HEK293 (cell line): ENCODE measurements around the gene SYNJ1.

Experiments
- BCL11A ChIP-seq: fragments of 450-650 bp; formaldehyde crosslinking; IDR thresholded peaks from 2 replicates; pipeline ENCODE4 v1.5.1; 2016; ENCODE audit warnings: low read depth, missing biosample characterization, missing genetic modification characterization
- GFI1B ChIP-seq: fragments of 450-650 bp; formaldehyde crosslinking; IDR thresholded peaks from 2 replicates; pipeline ENCODE4 v1.5.1; 2016; ENCODE audit warnings: missing biosample characterization, missing genetic modification characterization
- IKZF3 ChIP-seq: fragments of 450-650 bp; IDR thresholded peaks from 2 replicates; pipeline ENCODE4 v1.5.0; 2018; ENCODE audit warnings: missing biosample characterization, mild to moderate bottlenecking, missing genetic modification characterization, moderate library complexity
- KLF16 ChIP-seq: fragments of 450-650 bp; formaldehyde crosslinking; IDR thresholded peaks from 2 replicates; pipeline ENCODE4 v1.5.1; 2017; ENCODE audit warnings: missing biosample characterization, missing genetic modification characterization
- KLF9 ChIP-seq: fragments of 450-650 bp; formaldehyde crosslinking; IDR thresholded peaks from 2 replicates; pipeline ENCODE4 v1.5.1; 2016; ENCODE audit warnings: missing biosample characterization, missing genetic modification characterization, low read depth
- MZF1 ChIP-seq: fragments of 450-650 bp; formaldehyde crosslinking; IDR thresholded peaks from 2 replicates; pipeline ENCODE4 v1.5.1; 2017; ENCODE audit warnings: missing biosample characterization, missing genetic modification characterization, borderline replicate concordance
- PATZ1 ChIP-seq: fragments of 450-650 bp; formaldehyde crosslinking; IDR thresholded peaks from 2 replicates; pipeline ENCODE4 v1.5.1; 2016; ENCODE audit warnings: missing biosample characterization, missing genetic modification characterization
- PRDM10 ChIP-seq: fragments of 450-650 bp; formaldehyde crosslinking; IDR thresholded peaks from 2 replicates; pipeline ENCODE4 v1.5.1; 2016; ENCODE audit warnings: missing biosample characterization, missing genetic modification characterization
- REPIN1 ChIP-seq: fragments of 450-650 bp; formaldehyde crosslinking; IDR thresholded peaks from 2 replicates; pipeline ENCODE4 v1.5.1; 2017; ENCODE audit warnings: missing biosample characterization, missing genetic modification characterization, low read depth
- TRIM28 ChIP-seq: IDR thresholded peaks from 2 replicates; pipeline ENCODE4 v1.6.1; 2011; ENCODE audit warnings: low read length, control low read depth, borderline replicate concordance
- YY1 ChIP-seq: fragments of 450-650 bp; formaldehyde crosslinking; IDR thresholded peaks from 2 replicates; pipeline ENCODE4 v1.5.1; 2018; ENCODE audit warnings: missing biosample characterization, missing genetic modification characterization
- ZBTB1 ChIP-seq: fragments of 450-650 bp; formaldehyde crosslinking; IDR thresholded peaks from 2 replicates; pipeline ENCODE4 v1.5.1; 2016; ENCODE audit warnings: missing biosample characterization, missing genetic modification characterization
- ZBTB48 ChIP-seq: fragments of 450-650 bp; formaldehyde crosslinking; IDR thresholded peaks from 2 replicates; pipeline ENCODE4 v1.5.1; 2016; ENCODE audit warnings: missing biosample characterization, missing genetic modification characterization
- ZFP41 ChIP-seq: fragments of 450-650 bp; formaldehyde crosslinking; IDR thresholded peaks from 2 replicates; pipeline ENCODE4 v1.5.1; 2016; ENCODE audit warnings: missing biosample characterization, missing genetic modification characterization, borderline replicate concordance
- ZNF133 ChIP-seq: fragments of 450-650 bp; formaldehyde crosslinking; IDR thresholded peaks from 2 replicates; pipeline ENCODE4 v1.5.1; 2016; ENCODE audit warnings: missing biosample characterization, missing genetic modification characterization
- ZNF169 ChIP-seq: fragments of 450-650 bp; formaldehyde crosslinking; IDR thresholded peaks from 2 replicates; pipeline ENCODE4 v1.5.1; 2016; ENCODE audit warnings: missing biosample characterization, missing genetic modification characterization
- ZNF239 ChIP-seq: fragments of 450-650 bp; formaldehyde crosslinking; IDR thresholded peaks from 2 replicates; pipeline ENCODE4 v1.5.1; 2016; ENCODE audit warnings: missing biosample characterization, missing genetic modification characterization
- ZNF510 ChIP-seq: fragments of 450-650 bp; formaldehyde crosslinking; IDR thresholded peaks from 2 replicates; pipeline ENCODE4 v1.5.1; 2018; ENCODE audit warnings: mild to moderate bottlenecking, missing genetic modification characterization, missing biosample characterization; ENCODE audit not compliant: insufficient replicate concordance
- ZNF530 ChIP-seq: fragments of 450-650 bp; formaldehyde crosslinking; IDR thresholded peaks from 2 replicates; pipeline ENCODE4 v1.5.1; 2016; ENCODE audit warnings: low read depth, missing biosample characterization, missing genetic modification characterization
- ZNF658 ChIP-seq: fragments of 450-650 bp; formaldehyde crosslinking; IDR thresholded peaks from 2 replicates; pipeline ENCODE4; 2016; ENCODE audit warnings: missing biosample characterization, missing genetic modification characterization
- ZNF664 ChIP-seq: fragments of 450-650 bp; formaldehyde crosslinking; IDR thresholded peaks from 2 replicates; pipeline ENCODE4 v1.5.1; 2016; ENCODE audit warnings: missing biosample characterization, missing genetic modification characterization
- ZNF785 ChIP-seq: fragments of 450-650 bp; formaldehyde crosslinking; IDR thresholded peaks from 2 replicates; pipeline ENCODE4 v1.5.1; 2016; ENCODE audit warnings: missing biosample characterization, missing genetic modification characterization
- ZSCAN23 ChIP-seq: fragments of 450-650 bp; formaldehyde crosslinking; IDR thresholded peaks from 2 replicates; pipeline ENCODE4 v1.5.1; 2016; ENCODE audit warnings: missing biosample characterization, missing genetic modification characterization
- ZSCAN30 ChIP-seq: fragments of 450-650 bp; IDR thresholded peaks from 2 replicates; pipeline ENCODE4 v1.5.1; 2018; ENCODE audit warnings: missing biosample characterization, mild to moderate bottlenecking, missing genetic modification characterization, moderate library complexity
- TF ChIP-seq, protein P1 (sequence below): fragments of 450-650 bp; formaldehyde crosslinking; optimal IDR thresholded peaks from 2 replicates; pipeline ENCODE3; 2016; ENCODE audit warnings: missing biosample characterization, mild to moderate bottlenecking, missing genetic modification characterization
- TF ChIP-seq, protein P2 (sequence below): fragments of 450-650 bp; formaldehyde crosslinking; IDR thresholded peaks from 2 replicates; pipeline ENCODE4 v1.5.1; 2016; ENCODE audit warnings: missing biosample characterization, missing genetic modification characterization
- TF ChIP-seq, protein P3 (sequence below): fragments of 450-650 bp; formaldehyde crosslinking; IDR thresholded peaks from 2 replicates; pipeline ENCODE4 v1.5.1; 2016; ENCODE audit warnings: missing biosample characterization, missing genetic modification characterization
- TF ChIP-seq, protein P4 (sequence below): fragments of 450-650 bp; formaldehyde crosslinking; IDR thresholded peaks from 2 replicates; pipeline ENCODE4 v1.5.1; 2016; ENCODE audit warnings: missing biosample characterization, missing genetic modification characterization, borderline replicate concordance

SYNJ1 gene

GRCh38 chr21:32702702-32703101 is 25.1 kb downstream of the SYNJ1 start (continued):
- TF ChIP-seq PRDM10 (tag by site-specific recombination) (peak; percentile 61), ZNF133 (tag by site-specific recombination) (no peak), ZBTB1 (no peak), ZNF239 (no peak), ZNF664 (tag by site-specific recombination) (no peak), ZNF785 (tag by site-specific recombination) (no peak), ZNF658 (no peak), PATZ1 (tag by site-specific recombination) (no peak), ZNF510 (no peak), ZBTB48 (no peak), YY1 (tag by site-specific recombination) (no peak), ZFP41 (no peak), KLF9 (tag by site-specific recombination) (no peak), ZSCAN30 (no peak), REPIN1 (tag by site-specific recombination) (no peak), BCL11A (tag by site-specific recombination) (peak; percentile 39; the same call in 1 of the 2 replicates), ZNF169 (tag by site-specific recombination) (no peak), TRIM28 (0 out of 2 replicates have a peak, but pooled peaks have one; percentile 33), MZF1 (tag by site-specific recombination) (no peak), ZNF530 (no peak), ZSCAN23 (tag by site-specific recombination) (0 out of 2 replicates have a peak, but pooled peaks have one; percentile 75), IKZF3 (tag by site-specific recombination) (peak; percentile 33; the same call in 1 of the 2 replicates), GFI1B (tag by site-specific recombination) (no peak), KLF16 (no peak)
- TF ChIP-seq, protein P1, sequence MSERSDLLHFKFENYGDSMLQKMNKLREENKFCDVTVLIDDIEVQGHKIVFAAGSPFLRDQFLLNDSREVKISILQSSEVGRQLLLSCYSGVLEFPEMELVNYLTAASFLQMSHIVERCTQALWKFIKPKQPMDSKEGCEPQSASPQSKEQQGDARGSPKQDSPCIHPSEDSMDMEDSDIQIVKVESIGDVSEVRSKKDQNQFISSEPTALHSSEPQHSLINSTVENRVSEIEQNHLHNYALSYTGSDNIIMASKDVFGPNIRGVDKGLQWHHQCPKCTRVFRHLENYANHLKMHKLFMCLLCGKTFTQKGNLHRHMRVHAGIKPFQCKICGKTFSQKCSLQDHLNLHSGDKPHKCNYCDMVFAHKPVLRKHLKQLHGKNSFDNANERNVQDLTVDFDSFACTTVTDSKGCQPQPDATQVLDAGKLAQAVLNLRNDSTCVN = no peak
- TF ChIP-seq, protein P2, sequence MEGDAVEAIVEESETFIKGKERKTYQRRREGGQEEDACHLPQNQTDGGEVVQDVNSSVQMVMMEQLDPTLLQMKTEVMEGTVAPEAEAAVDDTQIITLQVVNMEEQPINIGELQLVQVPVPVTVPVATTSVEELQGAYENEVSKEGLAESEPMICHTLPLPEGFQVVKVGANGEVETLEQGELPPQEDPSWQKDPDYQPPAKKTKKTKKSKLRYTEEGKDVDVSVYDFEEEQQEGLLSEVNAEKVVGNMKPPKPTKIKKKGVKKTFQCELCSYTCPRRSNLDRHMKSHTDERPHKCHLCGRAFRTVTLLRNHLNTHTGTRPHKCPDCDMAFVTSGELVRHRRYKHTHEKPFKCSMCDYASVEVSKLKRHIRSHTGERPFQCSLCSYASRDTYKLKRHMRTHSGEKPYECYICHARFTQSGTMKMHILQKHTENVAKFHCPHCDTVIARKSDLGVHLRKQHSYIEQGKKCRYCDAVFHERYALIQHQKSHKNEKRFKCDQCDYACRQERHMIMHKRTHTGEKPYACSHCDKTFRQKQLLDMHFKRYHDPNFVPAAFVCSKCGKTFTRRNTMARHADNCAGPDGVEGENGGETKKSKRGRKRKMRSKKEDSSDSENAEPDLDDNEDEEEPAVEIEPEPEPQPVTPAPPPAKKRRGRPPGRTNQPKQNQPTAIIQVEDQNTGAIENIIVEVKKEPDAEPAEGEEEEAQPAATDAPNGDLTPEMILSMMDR (tag by site-specific recombination) = no peak
- TF ChIP-seq, protein P3, sequence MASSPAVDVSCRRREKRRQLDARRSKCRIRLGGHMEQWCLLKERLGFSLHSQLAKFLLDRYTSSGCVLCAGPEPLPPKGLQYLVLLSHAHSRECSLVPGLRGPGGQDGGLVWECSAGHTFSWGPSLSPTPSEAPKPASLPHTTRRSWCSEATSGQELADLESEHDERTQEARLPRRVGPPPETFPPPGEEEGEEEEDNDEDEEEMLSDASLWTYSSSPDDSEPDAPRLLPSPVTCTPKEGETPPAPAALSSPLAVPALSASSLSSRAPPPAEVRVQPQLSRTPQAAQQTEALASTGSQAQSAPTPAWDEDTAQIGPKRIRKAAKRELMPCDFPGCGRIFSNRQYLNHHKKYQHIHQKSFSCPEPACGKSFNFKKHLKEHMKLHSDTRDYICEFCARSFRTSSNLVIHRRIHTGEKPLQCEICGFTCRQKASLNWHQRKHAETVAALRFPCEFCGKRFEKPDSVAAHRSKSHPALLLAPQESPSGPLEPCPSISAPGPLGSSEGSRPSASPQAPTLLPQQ (tag by site-specific recombination) = peak; percentile 65
- TF ChIP-seq, protein P4, sequence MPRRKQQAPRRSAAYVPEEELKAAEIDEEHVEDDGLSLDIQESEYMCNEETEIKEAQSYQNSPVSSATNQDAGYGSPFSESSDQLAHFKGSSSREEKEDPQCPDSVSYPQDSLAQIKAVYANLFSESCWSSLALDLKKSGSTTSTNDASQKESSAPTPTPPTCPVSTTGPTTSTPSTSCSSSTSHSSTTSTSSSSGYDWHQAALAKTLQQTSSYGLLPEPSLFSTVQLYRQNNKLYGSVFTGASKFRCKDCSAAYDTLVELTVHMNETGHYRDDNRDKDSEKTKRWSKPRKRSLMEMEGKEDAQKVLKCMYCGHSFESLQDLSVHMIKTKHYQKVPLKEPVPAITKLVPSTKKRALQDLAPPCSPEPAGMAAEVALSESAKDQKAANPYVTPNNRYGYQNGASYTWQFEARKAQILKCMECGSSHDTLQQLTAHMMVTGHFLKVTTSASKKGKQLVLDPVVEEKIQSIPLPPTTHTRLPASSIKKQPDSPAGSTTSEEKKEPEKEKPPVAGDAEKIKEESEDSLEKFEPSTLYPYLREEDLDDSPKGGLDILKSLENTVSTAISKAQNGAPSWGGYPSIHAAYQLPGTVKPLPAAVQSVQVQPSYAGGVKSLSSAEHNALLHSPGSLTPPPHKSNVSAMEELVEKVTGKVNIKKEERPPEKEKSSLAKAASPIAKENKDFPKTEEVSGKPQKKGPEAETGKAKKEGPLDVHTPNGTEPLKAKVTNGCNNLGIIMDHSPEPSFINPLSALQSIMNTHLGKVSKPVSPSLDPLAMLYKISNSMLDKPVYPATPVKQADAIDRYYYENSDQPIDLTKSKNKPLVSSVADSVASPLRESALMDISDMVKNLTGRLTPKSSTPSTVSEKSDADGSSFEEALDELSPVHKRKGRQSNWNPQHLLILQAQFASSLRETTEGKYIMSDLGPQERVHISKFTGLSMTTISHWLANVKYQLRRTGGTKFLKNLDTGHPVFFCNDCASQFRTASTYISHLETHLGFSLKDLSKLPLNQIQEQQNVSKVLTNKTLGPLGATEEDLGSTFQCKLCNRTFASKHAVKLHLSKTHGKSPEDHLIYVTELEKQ (tag by site-specific recombination) = peak; percentile 73; the same call in 1 of the 2 replicates
